SK-N-SH treated with all-trans-retinoic acid at 6 μM for 48 hours (cell line): ENCODE results near the gene GNB2.

Experiments
- ATAC-seq: fragments of 200-7000 bp; cut with Tn5 transposase; 3 replicates; pipeline ENCODE4 v1.9.1; 2020; ENCODE audit warnings: mild to moderate bottlenecking, moderate library complexity
- ARNTL ChIP-seq: fragments of 450-650 bp; formaldehyde crosslinking; IDR thresholded peaks from 2 replicates; pipeline ENCODE4 v1.5.0; 2020; ENCODE audit warnings: low read depth, mild to moderate bottlenecking, moderate library complexity, borderline replicate concordance
- BACH2 ChIP-seq: fragments of 250-450 bp; sonication (Bioruptor Pico); IDR thresholded peaks from 2 replicates; pipeline ENCODE4 v1.9.0; 2021; ENCODE audit warnings: mild to moderate bottlenecking, borderline replicate concordance
- CREB5 ChIP-seq: fragments of 250-450 bp; sonication (Bioruptor Pico); IDR thresholded peaks from 2 replicates; pipeline ENCODE4 v1.5.1; 2020; ENCODE audit warnings: low read depth, mild to moderate bottlenecking, moderate library complexity
- CSDC2 ChIP-seq: fragments of 250-450 bp; sonication (Bioruptor Pico); IDR thresholded peaks from 2 replicates; pipeline ENCODE4 v1.5.0; 2020; ENCODE audit warnings: mild to moderate bottlenecking, moderate library complexity
- CSRNP3 ChIP-seq: fragments of 250-450 bp; sonication (Bioruptor Pico); IDR thresholded peaks from 2 replicates; pipeline ENCODE4 v1.5.1; 2021; ENCODE audit warnings: mild to moderate bottlenecking, moderate library complexity
- GLIS3 ChIP-seq: fragments of 250-450 bp; sonication (Bioruptor Pico); IDR thresholded peaks from 2 replicates; pipeline ENCODE4 v1.5.0; 2020; ENCODE audit warnings: mild to moderate bottlenecking, moderate library complexity
- ISL1 ChIP-seq: fragments of 250-450 bp; sonication (Bioruptor Pico); IDR thresholded peaks from 2 replicates; pipeline ENCODE4 v2.1.2; 2022; ENCODE audit warnings: mild to moderate bottlenecking, moderate library complexity
- OSR1 ChIP-seq: fragments of 250-450 bp; sonication (Bioruptor Pico); IDR thresholded peaks from 2 replicates; pipeline ENCODE4 v1.8.0; 2022; ENCODE audit warnings: moderate library complexity, mild to moderate bottlenecking, inconsistent platforms
- POU6F1 ChIP-seq: fragments of 250-450 bp; sonication (Bioruptor Pico); IDR thresholded peaks from 2 replicates; pipeline ENCODE4 v1.8.0; 2021; ENCODE audit warnings: low read depth, mild to moderate bottlenecking, moderate library complexity, borderline replicate concordance
- PPARA ChIP-seq: fragments of 250-450 bp; sonication (Bioruptor Pico); IDR thresholded peaks from 2 replicates; pipeline ENCODE4 v1.5.0; 2020; ENCODE audit warnings: mild to moderate bottlenecking, borderline replicate concordance
- RARB ChIP-seq: fragments of 250-450 bp; sonication (Bioruptor Pico); IDR thresholded peaks from 2 replicates; pipeline ENCODE4 v1.8.0; 2021; ENCODE audit warnings: mild to moderate bottlenecking, moderate library complexity
- SNAI2 ChIP-seq: fragments of 250-450 bp; sonication (Bioruptor Pico); IDR thresholded peaks from 2 replicates; pipeline ENCODE4 v1.5.0; 2020; ENCODE audit warnings: mild to moderate bottlenecking, moderate library complexity
- TCF4 ChIP-seq: fragments of 250-450 bp; sonication (Bioruptor Pico); IDR thresholded peaks from 2 replicates; pipeline ENCODE4 v1.8.0; 2021; ENCODE audit warnings: mild to moderate bottlenecking, moderate library complexity, borderline replicate concordance
- TOX ChIP-seq: fragments of 250-450 bp; sonication (Bioruptor Pico); IDR thresholded peaks from 2 replicates; pipeline ENCODE4 v1.8.0; 2021; ENCODE audit warnings: mild to moderate bottlenecking, moderate library complexity, borderline replicate concordance
- ZC3H10 ChIP-seq: fragments of 250-450 bp; sonication (Bioruptor Pico); IDR thresholded peaks from 2 replicates; pipeline ENCODE4 v1.5.1; 2021; ENCODE audit warnings: mild to moderate bottlenecking, moderate library complexity
- ZFP3 ChIP-seq: fragments of 250-450 bp; sonication (Bioruptor Pico); IDR thresholded peaks from 2 replicates; pipeline ENCODE4 v1.5.0; 2020; ENCODE audit warnings: mild to moderate bottlenecking, moderate library complexity
- ZFP30 ChIP-seq: fragments of 450-650 bp; formaldehyde crosslinking; IDR thresholded peaks from 2 replicates; pipeline ENCODE4 v1.5.0; 2022; ENCODE audit warnings: mild to moderate bottlenecking, moderate library complexity
- ZNF565 ChIP-seq: fragments of 450-650 bp; formaldehyde crosslinking; conservative IDR thresholded peaks from 2 replicates; pipeline ENCODE4 v1.5.0; 2020; ENCODE audit warnings: low read depth, mild to moderate bottlenecking, moderate library complexity
- ZNF70 ChIP-seq: fragments of 450-650 bp; formaldehyde crosslinking; IDR thresholded peaks from 2 replicates; pipeline ENCODE4 v1.5.0; 2020; ENCODE audit warnings: mild to moderate bottlenecking, moderate library complexity
- ZNF8 ChIP-seq: fragments of 450-650 bp; formaldehyde crosslinking; IDR thresholded peaks from 2 replicates; pipeline ENCODE4 v1.5.0; 2020; ENCODE audit warnings: mild to moderate bottlenecking, moderate library complexity
- TF ChIP-seq, protein P1 (sequence below): fragments of 250-450 bp; sonication (Bioruptor Pico); IDR thresholded peaks from 2 replicates; pipeline ENCODE4 v1.5.0; 2020; ENCODE audit warnings: mild to moderate bottlenecking, moderate library complexity

Gene GNB2

GRCh38 chr7:100706672-100707311, 33.3 kb downstream of the GNB2 start:
- TF ChIP-seq CREB5 (no peak), ZC3H10 (no peak), CSDC2 (CRISPR knock-in tag) (no peak), ZNF70 (CRISPR knock-in tag) (no peak; the same call in 1 of the 2 replicates), ISL1 (CRISPR knock-in tag) (no peak), PPARA (CRISPR knock-in tag) (no peak), BACH2 (no peak), ZNF565 (CRISPR knock-in tag) (no peak), TOX (CRISPR knock-in tag) (no peak), SNAI2 (no peak), TCF4 (CRISPR knock-in tag) (no peak), OSR1 (CRISPR knock-in tag) (no peak), ZFP30 (CRISPR knock-in tag) (no peak), CSRNP3 (CRISPR knock-in tag) (no peak), GLIS3 (CRISPR knock-in tag) (no peak), ZNF8 (CRISPR knock-in tag) (no peak), POU6F1 (CRISPR knock-in tag) (no peak), ZFP3 (CRISPR knock-in tag) (no peak)
- TF ChIP-seq, protein P1, sequence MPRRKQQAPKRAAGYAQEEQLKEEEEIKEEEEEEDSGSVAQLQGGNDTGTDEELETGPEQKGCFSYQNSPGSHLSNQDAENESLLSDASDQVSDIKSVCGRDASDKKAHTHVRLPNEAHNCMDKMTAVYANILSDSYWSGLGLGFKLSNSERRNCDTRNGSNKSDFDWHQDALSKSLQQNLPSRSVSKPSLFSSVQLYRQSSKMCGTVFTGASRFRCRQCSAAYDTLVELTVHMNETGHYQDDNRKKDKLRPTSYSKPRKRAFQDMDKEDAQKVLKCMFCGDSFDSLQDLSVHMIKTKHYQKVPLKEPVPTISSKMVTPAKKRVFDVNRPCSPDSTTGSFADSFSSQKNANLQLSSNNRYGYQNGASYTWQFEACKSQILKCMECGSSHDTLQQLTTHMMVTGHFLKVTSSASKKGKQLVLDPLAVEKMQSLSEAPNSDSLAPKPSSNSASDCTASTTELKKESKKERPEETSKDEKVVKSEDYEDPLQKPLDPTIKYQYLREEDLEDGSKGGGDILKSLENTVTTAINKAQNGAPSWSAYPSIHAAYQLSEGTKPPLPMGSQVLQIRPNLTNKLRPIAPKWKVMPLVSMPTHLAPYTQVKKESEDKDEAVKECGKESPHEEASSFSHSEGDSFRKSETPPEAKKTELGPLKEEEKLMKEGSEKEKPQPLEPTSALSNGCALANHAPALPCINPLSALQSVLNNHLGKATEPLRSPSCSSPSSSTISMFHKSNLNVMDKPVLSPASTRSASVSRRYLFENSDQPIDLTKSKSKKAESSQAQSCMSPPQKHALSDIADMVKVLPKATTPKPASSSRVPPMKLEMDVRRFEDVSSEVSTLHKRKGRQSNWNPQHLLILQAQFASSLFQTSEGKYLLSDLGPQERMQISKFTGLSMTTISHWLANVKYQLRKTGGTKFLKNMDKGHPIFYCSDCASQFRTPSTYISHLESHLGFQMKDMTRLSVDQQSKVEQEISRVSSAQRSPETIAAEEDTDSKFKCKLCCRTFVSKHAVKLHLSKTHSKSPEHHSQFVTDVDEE (CRISPR knock-in tag): no peak
- ATAC-seq: no peak

GRCh38 chr7:100708395-100708794, 34.9 kb downstream of the GNB2 start:
- TF ChIP-seq ZNF565 (CRISPR knock-in tag) (no peak), CSDC2 (CRISPR knock-in tag) (no peak), TCF4 (CRISPR knock-in tag) (no peak), ZFP3 (CRISPR knock-in tag) (no peak)
- ATAC-seq: no peak

- no peak for ATAC-seq
- TF ChIP-seq ZNF8 (CRISPR knock-in tag): no peak
- peak; percentile 97 for TF ChIP-seq ZFP3 (CRISPR knock-in tag)
Measured at GRCh38 chr7:100710452-100710851, 36.9 kb downstream of the GNB2 start.

- ATAC-seq: no peak
- TF ChIP-seq PPARA (CRISPR knock-in tag) (no peak), ZFP3 (CRISPR knock-in tag) (no peak), ZNF565 (CRISPR knock-in tag) (no peak), RARB (CRISPR knock-in tag) (no peak), CREB5 (no peak), ZC3H10 (no peak), ARNTL (CRISPR knock-in tag) (no peak)
Measured at GRCh38 chr7:100711369-100711768, 37.8 kb downstream of the GNB2 start.
